Subcutaneous abdominal adipose tissue (tissue), 5 donors: ENCODE data around the gene BRINP3.

Source experiments
- H3K27ac ChIP-seq: one replicate; pipeline ENCODE4 v1.7.0; 2013; ENCODE audit warnings: low read depth, mild to moderate bottlenecking, inconsistent platforms, low read length, moderate library complexity
- H3K27me3 ChIP-seq, 5 donors: one replicate each; pipeline ENCODE4 v1.7.0; 2013; ENCODE audit warnings: low read length in 5 of 5, inconsistent platforms in 1 of 5; ENCODE audit not compliant: control insufficient read depth in 5 of 5, insufficient read depth in 4 of 5
- H3K36me3 ChIP-seq, 5 donors: one replicate each; pipeline ENCODE4 v1.7.0; 2013; ENCODE audit warnings: low read length in 5 of 5; ENCODE audit not compliant: control insufficient read depth in 5 of 5, insufficient read depth in 5 of 5
- H3K4me1 ChIP-seq, 5 donors: one replicate each; pipeline ENCODE4 v1.7.0; 2013; ENCODE audit warnings: low read length in 5 of 5, mild to moderate bottlenecking in 3 of 5, moderate library complexity in 1 of 5; ENCODE audit not compliant: control insufficient read depth in 5 of 5, insufficient read depth in 5 of 5
- H3K4me3 ChIP-seq, 5 donors: one replicate each; pipeline ENCODE4 v1.7.0; 2013; ENCODE audit warnings: low read length in 5 of 5, low read depth in 1 of 5
- H3K9ac ChIP-seq, 5 donors: one replicate each; pipeline ENCODE4 v1.7.0; 2013; ENCODE audit warnings: low read length in 5 of 5, mild to moderate bottlenecking in 4 of 5, moderate library complexity in 3 of 5
- H3K9me3 ChIP-seq, 5 donors: one replicate each; pipeline ENCODE4 v1.7.0; 2013; ENCODE audit warnings: low read length in 5 of 5; ENCODE audit not compliant: control insufficient read depth in 5 of 5
- donor health status: healthy.
- donor health status: healthy.
- donor health status: healthy.
- donor health status: healthy.
- donor health status: healthy.

Gene BRINP3

DNA sequence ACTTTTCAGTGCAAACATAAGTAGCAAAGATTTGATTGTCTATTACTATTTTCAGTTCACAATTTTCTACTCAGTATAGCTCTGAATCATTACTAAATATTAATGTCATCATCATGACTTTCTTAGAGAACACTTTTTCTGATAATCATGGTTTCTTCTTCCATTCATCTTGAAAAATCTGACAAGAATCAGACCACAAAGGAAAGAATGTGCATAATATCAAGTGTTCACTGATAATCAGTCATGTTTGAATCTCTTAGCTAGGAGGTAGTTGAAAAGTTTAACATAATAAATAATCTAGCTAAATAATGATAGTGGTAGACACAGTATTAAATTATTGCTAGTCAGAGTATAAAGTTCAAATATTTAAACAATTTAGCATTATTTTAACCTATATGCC, 133.2 kb downstream of the BRINP3 start:
- no peaks in the 10 kb centered on the region for H3K4me1 ChIP-seq
- H3K36me3 ChIP-seq, result no peaks in the 10 kb centered on the region
- H3K9me3 ChIP-seq, result no peaks in the 10 kb centered on the region
- H3K27me3 ChIP-seq, result no peaks in the 10 kb centered on the region
- H3K9ac ChIP-seq, result no peak overlapping the region
- no peak overlapping the region for H3K4me3 ChIP-seq
- H3K27ac ChIP-seq, result no peak overlapping the region

DNA sequence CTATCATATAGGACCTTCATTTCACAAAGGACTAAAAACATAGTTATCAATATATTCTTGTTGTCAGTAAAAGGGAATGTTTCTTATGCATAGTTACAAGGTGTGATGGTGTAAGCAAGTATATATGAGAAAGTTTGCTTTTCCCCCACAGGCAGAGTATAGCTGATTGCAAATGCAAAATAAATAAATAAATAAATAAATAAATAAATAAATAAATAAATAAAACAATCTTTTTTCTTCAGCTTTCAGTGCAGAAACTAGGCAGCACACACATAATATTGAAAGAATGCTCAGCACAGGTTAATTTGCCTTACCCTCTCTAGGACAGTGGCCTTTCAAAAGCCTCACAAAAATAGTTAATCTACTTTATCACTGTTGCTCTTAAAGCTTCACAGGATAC, 138.8 kb downstream of the BRINP3 start:
- no peaks in the 10 kb centered on the region for H3K9me3 ChIP-seq
- H3K4me1 ChIP-seq, result no peaks in the 10 kb centered on the region

DNA sequence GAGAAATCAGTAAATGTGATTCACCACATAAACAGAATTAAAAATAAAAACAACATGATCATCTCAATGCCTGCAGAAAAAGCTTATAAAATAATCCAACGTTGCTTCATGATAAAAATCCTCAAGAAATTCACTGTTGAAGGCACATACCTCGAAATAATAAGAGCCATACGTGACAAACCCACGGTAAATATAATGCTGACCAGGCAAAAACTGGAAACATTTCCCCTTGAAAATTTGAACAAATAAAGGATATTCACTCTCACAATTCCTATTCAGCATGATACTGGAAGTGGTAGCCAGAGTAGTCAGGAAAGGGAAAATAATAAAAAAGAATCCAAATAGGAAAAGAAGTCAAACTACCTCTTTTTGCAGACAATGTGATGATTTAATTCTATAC, 148.8 kb downstream of the BRINP3 start:
- no peak overlapping the region for H3K9ac ChIP-seq
- H3K4me3 ChIP-seq, result no peak overlapping the region
- peaks cover 0 to 6% (median 0%) of the 10 kb centered on the region in 5 donors for H3K9me3 ChIP-seq
- H3K27ac ChIP-seq, result no peak overlapping the region
- H3K36me3 ChIP-seq, result no peaks in the 10 kb centered on the region
- no peaks in the 10 kb centered on the region for H3K4me1 ChIP-seq
- no peaks in the 10 kb centered on the region for H3K27me3 ChIP-seq

More for the DNA sequence above, 138.8 kb downstream of the BRINP3 start:
- H3K4me3 ChIP-seq, result no peak overlapping the region
- H3K36me3 ChIP-seq, result no peaks in the 10 kb centered on the region
- H3K9ac ChIP-seq, result no peak overlapping the region
- no peaks in the 10 kb centered on the region for H3K27me3 ChIP-seq
- no peak overlapping the region for H3K27ac ChIP-seq

DNA sequence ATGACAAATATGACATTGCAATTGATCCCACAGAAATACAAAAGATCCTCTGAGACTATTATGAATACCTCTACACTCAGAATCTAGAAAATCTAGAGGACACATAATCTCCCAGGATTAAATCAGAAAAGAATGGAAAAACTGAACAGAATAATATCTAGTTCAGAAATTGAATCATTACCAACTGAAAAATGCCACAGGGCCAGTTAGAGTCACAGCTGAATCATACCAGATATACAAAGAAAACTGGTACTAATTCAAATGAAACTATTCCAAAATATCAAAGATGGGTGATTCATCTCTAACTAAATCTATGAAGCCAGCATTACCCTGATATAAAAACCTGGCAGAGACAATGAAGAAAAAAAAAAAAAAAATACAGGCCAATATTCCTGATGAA, 149.3 kb downstream of the BRINP3 start:
- Histone ChIP-seq H3K9me3 (peaks cover 0 to 6% (median 0%) of the 10 kb centered on the region in 5 donors), H3K4me3 (no peak overlapping the region), H3K4me1 (no peaks in the 10 kb centered on the region), H3K9ac (no peak overlapping the region), H3K36me3 (no peaks in the 10 kb centered on the region), H3K27me3 (no peaks in the 10 kb centered on the region), H3K27ac (no peak overlapping the region)

DNA sequence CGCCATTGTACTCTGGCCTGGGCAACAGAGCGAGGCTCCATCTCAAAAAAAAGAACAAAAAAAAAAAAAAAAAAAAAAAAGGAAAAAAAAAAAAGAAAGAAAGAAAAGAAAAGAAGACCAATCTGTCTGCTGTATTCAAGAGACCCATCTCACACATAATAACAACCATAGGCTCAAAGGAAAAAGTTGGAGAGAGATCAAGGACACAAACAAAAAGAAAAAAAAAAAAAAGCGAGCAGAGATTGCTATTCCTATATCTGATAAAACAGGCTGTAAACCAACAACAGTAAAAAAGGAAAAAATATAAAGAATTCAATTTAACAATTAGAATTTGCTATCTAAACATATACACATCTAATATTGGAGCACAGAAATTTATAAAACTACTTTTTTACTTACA, 150.4 kb downstream of the BRINP3 start:
- H3K9ac ChIP-seq, result no peak overlapping the region
- H3K27me3 ChIP-seq, result no peaks in the 10 kb centered on the region
- no peaks in the 10 kb centered on the region for H3K36me3 ChIP-seq
- no peak overlapping the region for H3K27ac ChIP-seq
- no peak overlapping the region for H3K4me3 ChIP-seq
- no peaks in the 10 kb centered on the region for H3K4me1 ChIP-seq
- peaks cover 0 to 4% (median 0%) of the 10 kb centered on the region in 5 donors for H3K9me3 ChIP-seq

DNA sequence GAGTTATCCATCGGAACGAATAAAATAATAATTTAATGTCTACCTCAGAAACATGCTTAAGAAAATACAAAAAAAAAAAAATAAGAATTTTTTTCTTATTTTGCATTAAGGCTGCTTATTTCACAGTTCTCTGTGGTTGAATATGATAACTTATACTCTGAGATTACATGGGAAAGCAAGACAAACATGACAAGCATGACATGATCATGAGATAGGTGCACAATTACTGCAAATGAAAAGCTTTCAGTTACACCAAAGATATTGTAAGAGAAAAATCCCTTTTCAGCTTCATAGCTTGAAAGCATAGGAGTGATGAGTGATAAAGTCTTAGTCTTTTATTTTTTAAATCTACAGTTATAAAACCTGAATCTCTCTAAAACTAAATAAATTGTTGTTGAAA, 154.1 kb downstream of the BRINP3 start:
- H3K36me3 ChIP-seq, result no peaks in the 10 kb centered on the region
- peaks cover 0 to 3% (median 0%) of the 10 kb centered on the region in 5 donors for H3K9me3 ChIP-seq
- no peak overlapping the region for H3K9ac ChIP-seq
- H3K27me3 ChIP-seq, result no peaks in the 10 kb centered on the region
- H3K27ac ChIP-seq, result no peak overlapping the region
- no peak overlapping the region for H3K4me3 ChIP-seq
- H3K4me1 ChIP-seq, result no peaks in the 10 kb centered on the region

DNA sequence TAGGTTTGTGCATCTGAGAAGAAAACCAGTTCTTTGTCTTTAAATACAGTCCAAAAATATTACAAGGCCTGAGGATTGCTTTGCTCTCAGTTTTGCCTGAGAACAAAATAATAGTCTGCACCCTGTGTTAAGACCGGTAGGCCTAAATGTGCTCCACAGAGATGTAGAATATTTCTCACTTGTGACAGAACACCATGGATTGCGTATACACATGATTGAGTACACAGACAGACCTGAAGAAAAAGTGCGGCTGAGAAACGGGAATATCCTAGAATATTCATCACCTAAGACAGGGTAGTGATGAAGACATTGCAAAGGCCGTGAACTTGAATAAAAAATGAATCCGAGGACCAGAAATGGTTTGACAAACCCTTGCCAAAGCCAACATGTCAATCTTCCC, 155.4 kb downstream of the BRINP3 start:
- no peaks in the 10 kb centered on the region for H3K9me3 ChIP-seq
- H3K4me3 ChIP-seq, result no peak overlapping the region
- H3K27me3 ChIP-seq, result no peaks in the 10 kb centered on the region
- no peak overlapping the region for H3K9ac ChIP-seq
- H3K27ac ChIP-seq, result no peak overlapping the region
- H3K4me1 ChIP-seq, result no peaks in the 10 kb centered on the region
- H3K36me3 ChIP-seq, result no peaks in the 10 kb centered on the region

DNA sequence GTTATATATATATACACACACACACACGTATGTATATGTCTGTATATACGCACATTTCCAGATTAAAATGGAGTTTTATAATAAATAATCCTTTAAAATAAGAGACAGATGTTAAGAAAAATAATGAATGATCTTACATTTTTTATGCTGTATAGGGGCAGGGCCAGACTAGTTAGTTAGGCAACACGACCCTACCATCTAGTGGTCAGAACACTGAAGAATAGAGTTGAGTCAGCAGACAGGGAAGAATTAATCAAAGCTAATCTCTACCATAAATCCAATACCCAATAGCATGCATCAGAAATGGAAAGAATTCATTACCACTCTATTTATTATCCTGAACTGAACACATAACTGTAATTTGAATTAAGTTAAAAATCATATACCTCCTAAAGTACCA, 156.7 kb downstream of the BRINP3 start:
- Histone ChIP-seq H3K27me3 (no peaks in the 10 kb centered on the region), H3K4me3 (no peak overlapping the region), H3K4me1 (no peaks in the 10 kb centered on the region), H3K36me3 (no peaks in the 10 kb centered on the region), H3K27ac (no peak overlapping the region), H3K9me3 (no peaks in the 10 kb centered on the region), H3K9ac (no peak overlapping the region)

DNA sequence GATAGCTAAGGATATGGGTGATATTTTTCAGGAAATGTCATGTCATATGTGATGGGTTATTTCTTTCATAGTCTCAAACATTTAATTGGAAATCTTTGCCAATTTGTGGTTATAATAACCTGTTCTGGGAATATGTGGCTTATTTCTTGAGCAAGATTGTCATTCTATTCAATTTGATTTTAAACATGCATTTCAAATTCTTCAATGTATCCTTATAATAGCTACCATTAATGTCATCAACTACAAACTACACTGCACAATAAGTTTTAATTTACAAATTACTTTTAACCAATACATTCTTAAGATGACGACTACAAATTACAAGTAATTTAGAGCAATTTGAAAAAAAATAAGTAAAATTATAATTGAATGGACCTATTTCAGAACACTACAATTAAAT, 164.9 kb downstream of the BRINP3 start:
- H3K9ac ChIP-seq, result no peak overlapping the region
- H3K9me3 ChIP-seq, result no peaks in the 10 kb centered on the region
- H3K27ac ChIP-seq, result no peak overlapping the region
- H3K36me3 ChIP-seq, result no peaks in the 10 kb centered on the region
- no peak overlapping the region for H3K4me3 ChIP-seq
- no peaks in the 10 kb centered on the region for H3K4me1 ChIP-seq
- H3K27me3 ChIP-seq, result no peaks in the 10 kb centered on the region

GRCh38 chr1:190303501-190303900, 174.2 kb downstream of the BRINP3 start:
- Histone ChIP-seq H3K27me3 (no peaks in the 10 kb centered on the region), H3K36me3 (no peaks in the 10 kb centered on the region), H3K27ac (no peak overlapping the region), H3K9ac (no peak overlapping the region), H3K4me3 (no peak overlapping the region), H3K4me1 (no peaks in the 10 kb centered on the region), H3K9me3 (no peaks in the 10 kb centered on the region)

DNA sequence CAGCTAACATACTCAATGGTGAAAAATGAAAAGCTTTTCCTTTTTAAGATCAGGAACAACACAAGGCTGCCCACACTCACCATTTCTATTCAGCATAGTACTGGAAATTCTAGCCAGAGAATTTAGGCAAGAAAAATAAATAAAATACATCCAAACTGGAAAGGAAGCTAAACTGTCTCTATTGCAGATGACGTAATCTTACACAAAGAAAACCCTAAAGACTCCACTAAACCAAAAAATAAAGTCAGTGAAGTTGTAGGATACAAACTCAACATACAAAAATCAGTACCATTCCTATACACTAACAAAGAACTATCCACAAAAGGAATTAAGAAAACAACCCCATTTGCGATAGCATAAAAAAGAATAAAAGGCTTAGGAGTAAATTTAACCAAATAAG, 181.2 kb downstream of the BRINP3 start:
- H3K9ac ChIP-seq, result no peak overlapping the region
- H3K4me1 ChIP-seq, result no peaks in the 10 kb centered on the region
- no peaks in the 10 kb centered on the region for H3K36me3 ChIP-seq
- H3K4me3 ChIP-seq, result no peak overlapping the region
- H3K9me3 ChIP-seq, result peaks cover 0 to 5% (median 0%) of the 10 kb centered on the region in 5 donors
- no peaks in the 10 kb centered on the region for H3K27me3 ChIP-seq
- no peak overlapping the region for H3K27ac ChIP-seq
